HepG2 (cell line): ENCODE data around the gene LRRC3. TPM values are rescaled to one million over a fixed set of nuclear protein-coding genes. Genes with fewer than 3 reads are reported as not detected.
A peak's percentile ranks its signal among the peaks of the same experiment; 100 is the strongest.

Source experiments
- E2F5 ChIP-seq: sonication (generic); formaldehyde crosslinking; conservative IDR thresholded peaks from 2 replicates; pipeline ENCODE4 v1.4.0; 2020; ENCODE audit warnings: missing genetic modification reagents
- HDAC6 ChIP-seq: fragments of 200-600 bp; sonication (generic); IDR thresholded peaks from 2 replicates; pipeline ENCODE4 v1.7.0; 2017; ENCODE audit warnings: mild to moderate bottlenecking, antibody characterized with exemption, low read length, low read depth
- HOXA5 ChIP-seq: sonication (generic); formaldehyde crosslinking; IDR thresholded peaks from 2 replicates; pipeline ENCODE4 v1.4.0; 2020; ENCODE audit warnings: missing genetic modification reagents
- MIER2 ChIP-seq: IDR thresholded peaks from 2 replicates; pipeline ENCODE4 v1.6.1; 2016; ENCODE audit warnings: missing biosample characterization, missing genetic modification reagents
- NAIF1 ChIP-seq: sonication (generic); formaldehyde crosslinking; IDR thresholded peaks from 2 replicates; pipeline ENCODE4 v1.5.0; 2020; ENCODE audit warnings: mild to moderate bottlenecking, missing genetic modification reagents, borderline replicate concordance
- NCOR1 ChIP-seq: fragments of 200-600 bp; sonication (generic); IDR thresholded peaks from 2 replicates; pipeline ENCODE4 v1.7.0; 2017; ENCODE audit warnings: antibody characterized with exemption, low read length, borderline replicate concordance
- RBAK ChIP-seq: sonication (generic); formaldehyde crosslinking; IDR thresholded peaks from 2 replicates; pipeline ENCODE4 v1.5.1; 2020; ENCODE audit warnings: mild to moderate bottlenecking, missing genetic modification reagents
- SMAD3 ChIP-seq: sonication (generic); formaldehyde crosslinking; IDR thresholded peaks from 2 replicates; pipeline ENCODE4 v1.4.0; 2020; ENCODE audit warnings: missing genetic modification reagents
- SMC3 ChIP-seq: IDR thresholded peaks from 2 replicates; pipeline ENCODE4 v1.6.1; 2011; ENCODE audit warnings: low read length, improper control_type of control experiment
- TFDP1 ChIP-seq: IDR thresholded peaks from 2 replicates; pipeline ENCODE4 v1.6.1; 2016; ENCODE audit warnings: missing compliant biosample characterization, missing genetic modification reagents, borderline replicate concordance
- THAP9 ChIP-seq: sonication (generic); formaldehyde crosslinking; IDR thresholded peaks from 2 replicates; pipeline ENCODE4; 2020; ENCODE audit warnings: missing genetic modification reagents, mild to moderate bottlenecking, borderline replicate concordance
- ZBTB7A ChIP-seq: sonication (generic); formaldehyde crosslinking; IDR thresholded peaks from 2 replicates; pipeline ENCODE4 v1.8.0; 2022; ENCODE audit warnings: mild to moderate bottlenecking, missing genetic modification reagents
- ZMYM4 ChIP-seq: sonication (generic); formaldehyde crosslinking; IDR thresholded peaks from 2 replicates; pipeline ENCODE4 v1.8.1; 2023; ENCODE audit warnings: mild to moderate bottlenecking, missing genetic modification reagents
- ZNF33B ChIP-seq: sonication (generic); formaldehyde crosslinking; IDR thresholded peaks from 2 replicates; pipeline ENCODE4 v1.5.1; 2020; ENCODE audit warnings: mild to moderate bottlenecking, missing genetic modification reagents
- ZNF772 ChIP-seq: sonication (generic); formaldehyde crosslinking; IDR thresholded peaks from 2 replicates; pipeline ENCODE4 v1.5.0; 2020; ENCODE audit warnings: mild to moderate bottlenecking, missing genetic modification reagents
- polyA plus RNA-seq, 8 experiments: library from polyadenylated mRNA; depleted of rRNA in 3 of 8; stranded (reverse) in 7 of 8; unstranded in 1 of 8; fragments of >200 nt; fragmentation: Illumina TruSeq in 4 of 8; extraction: Trizol in 4 of 8; gene quantifications; 2 replicates each; pipeline versions ENCODE4 v1.2.1 to v1.2.3, GENCODE V29; 2011 to 2016; ENCODE audit warnings: low read depth in 4 of 8, missing spikeins in 1 of 8, mixed read lengths in 1 of 8; ENCODE audit not compliant: insufficient read depth in 1 of 8
- total RNA-seq, 5 experiments: library from RNA; depleted of rRNA; stranded (reverse); fragments of >200 nt; fragmentation: Illumina TruSeq; extraction: Trizol; gene quantifications; 2 replicates each; pipeline ENCODE4 v1.2.3, GENCODE V29; 2016; ENCODE audit warnings: low read depth in 1 of 5
- TF ChIP-seq, protein P1 (sequence below): sonication (generic); formaldehyde crosslinking; IDR thresholded peaks from 2 replicates; pipeline ENCODE4 v1.5.1; 2020; ENCODE audit warnings: mild to moderate bottlenecking, missing genetic modification reagents, borderline replicate concordance

Gene LRRC3
- total and polyA plus RNA-seq, 2 of the 13 experiments (the other 11 are each of a cell fraction or from before 2014, with no cell fraction given) = 4.8 to 16.5 TPM

- TF ChIP-seq NAIF1 (CRISPR knock-in tag) = no peak
- TF ChIP-seq THAP9 (CRISPR knock-in tag) = peak; percentile 19; the same call in 1 of the 2 replicates
- no peak for TF ChIP-seq SMC3
- no peak for TF ChIP-seq E2F5 (CRISPR knock-in tag)
- TF ChIP-seq RBAK (CRISPR knock-in tag) = no peak
- TF ChIP-seq, protein P1, sequence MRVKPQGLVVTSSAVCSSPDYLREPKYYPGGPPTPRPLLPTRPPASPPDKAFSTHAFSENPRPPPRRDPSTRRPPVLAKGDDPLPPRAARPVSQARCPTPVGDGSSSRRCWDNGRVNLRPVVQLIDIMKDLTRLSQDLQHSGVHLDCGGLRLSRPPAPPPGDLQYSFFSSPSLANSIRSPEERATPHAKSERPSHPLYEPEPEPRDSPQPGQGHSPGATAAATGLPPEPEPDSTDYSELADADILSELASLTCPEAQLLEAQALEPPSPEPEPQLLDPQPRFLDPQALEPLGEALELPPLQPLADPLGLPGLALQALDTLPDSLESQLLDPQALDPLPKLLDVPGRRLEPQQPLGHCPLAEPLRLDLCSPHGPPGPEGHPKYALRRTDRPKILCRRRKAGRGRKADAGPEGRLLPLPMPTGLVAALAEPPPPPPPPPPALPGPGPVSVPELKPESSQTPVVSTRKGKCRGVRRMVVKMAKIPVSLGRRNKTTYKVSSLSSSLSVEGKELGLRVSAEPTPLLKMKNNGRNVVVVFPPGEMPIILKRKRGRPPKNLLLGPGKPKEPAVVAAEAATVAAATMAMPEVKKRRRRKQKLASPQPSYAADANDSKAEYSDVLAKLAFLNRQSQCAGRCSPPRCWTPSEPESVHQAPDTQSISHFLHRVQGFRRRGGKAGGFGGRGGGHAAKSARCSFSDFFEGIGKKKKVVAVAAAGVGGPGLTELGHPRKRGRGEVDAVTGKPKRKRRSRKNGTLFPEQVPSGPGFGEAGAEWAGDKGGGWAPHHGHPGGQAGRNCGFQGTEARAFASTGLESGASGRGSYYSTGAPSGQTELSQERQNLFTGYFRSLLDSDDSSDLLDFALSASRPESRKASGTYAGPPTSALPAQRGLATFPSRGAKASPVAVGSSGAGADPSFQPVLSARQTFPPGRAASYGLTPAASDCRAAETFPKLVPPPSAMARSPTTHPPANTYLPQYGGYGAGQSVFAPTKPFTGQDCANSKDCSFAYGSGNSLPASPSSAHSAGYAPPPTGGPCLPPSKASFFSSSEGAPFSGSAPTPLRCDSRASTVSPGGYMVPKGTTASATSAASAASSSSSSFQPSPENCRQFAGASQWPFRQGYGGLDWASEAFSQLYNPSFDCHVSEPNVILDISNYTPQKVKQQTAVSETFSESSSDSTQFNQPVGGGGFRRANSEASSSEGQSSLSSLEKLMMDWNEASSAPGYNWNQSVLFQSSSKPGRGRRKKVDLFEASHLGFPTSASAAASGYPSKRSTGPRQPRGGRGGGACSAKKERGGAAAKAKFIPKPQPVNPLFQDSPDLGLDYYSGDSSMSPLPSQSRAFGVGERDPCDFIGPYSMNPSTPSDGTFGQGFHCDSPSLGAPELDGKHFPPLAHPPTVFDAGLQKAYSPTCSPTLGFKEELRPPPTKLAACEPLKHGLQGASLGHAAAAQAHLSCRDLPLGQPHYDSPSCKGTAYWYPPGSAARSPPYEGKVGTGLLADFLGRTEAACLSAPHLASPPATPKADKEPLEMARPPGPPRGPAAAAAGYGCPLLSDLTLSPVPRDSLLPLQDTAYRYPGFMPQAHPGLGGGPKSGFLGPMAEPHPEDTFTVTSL (CRISPR knock-in tag) = no peak
- no peak for TF ChIP-seq ZBTB7A (CRISPR knock-in tag)
- TF ChIP-seq SMAD3 = no peak
- TF ChIP-seq TFDP1 (CRISPR knock-in tag) = no peak
- TF ChIP-seq ZNF33B = no peak
- TF ChIP-seq HOXA5 = no peak
- peak; percentile 30; the same call in 1 of the 2 replicates for TF ChIP-seq ZMYM4
- TF ChIP-seq HDAC6 = no peak
- TF ChIP-seq NCOR1 = no peak
- TF ChIP-seq MIER2 (CRISPR knock-in tag) = no peak
- no peak for TF ChIP-seq ZNF772 (CRISPR knock-in tag)
These were observed 43.2 kb downstream of the LRRC3 start (continued) for GRCh38 chr21:44498280-44499210.
